ENCODE measurements around the gene ENTPD6. TPM values are rescaled to one million over a fixed set of nuclear protein-coding genes. Genes with fewer than 3 reads are reported as not detected.

ENTPD6 gene
- total RNA-seq, 4 donors from 2014 or later = 62.2 to 114 (median 67.0) TPM

DNA sequence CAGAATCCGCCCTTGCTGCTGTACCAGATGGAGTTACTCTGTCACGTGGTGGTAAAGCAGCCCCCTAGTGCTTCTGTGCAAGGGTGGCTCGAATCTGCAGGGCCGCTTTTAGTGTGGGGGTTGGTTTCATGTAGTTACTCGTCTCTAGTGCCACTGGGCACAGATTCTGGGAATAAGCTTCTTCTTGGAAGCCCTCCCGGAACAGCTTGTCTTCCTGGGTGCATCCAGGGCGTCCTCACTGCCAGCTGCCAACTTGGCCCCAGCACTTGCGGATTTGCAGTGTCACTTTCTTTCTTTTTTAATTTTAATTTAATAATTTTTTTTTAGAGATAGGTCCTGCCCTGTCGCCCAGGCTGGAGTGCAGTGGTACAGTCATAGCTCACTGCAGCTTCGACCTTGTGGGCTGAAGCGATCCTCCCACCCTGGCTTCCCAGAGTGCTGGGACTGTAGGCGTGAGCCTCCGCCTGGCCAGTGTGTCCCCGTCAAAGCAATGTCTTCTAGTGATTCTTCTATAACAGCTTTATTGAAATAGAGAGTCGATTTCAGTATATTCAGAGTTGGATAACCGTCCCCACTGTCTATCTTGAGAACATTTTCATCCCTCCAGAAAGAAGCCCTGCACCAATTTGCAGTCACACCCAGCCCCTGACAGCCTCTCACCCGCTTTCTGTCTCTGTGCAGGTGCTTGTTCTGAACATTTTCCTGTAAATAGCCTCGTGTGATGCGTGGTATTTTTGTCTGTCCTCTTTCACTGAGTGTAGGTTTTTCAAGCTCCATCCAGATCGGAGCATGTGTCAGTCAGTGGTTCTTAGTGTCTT, 78.2 kb downstream of the ENTPD6 start:
- H3K27ac ChIP-seq = no peak overlapping the region
- WGBS, 2 donors = 84 to 88% methylated on average over 20 of the region's 20 CpGs

DNA sequence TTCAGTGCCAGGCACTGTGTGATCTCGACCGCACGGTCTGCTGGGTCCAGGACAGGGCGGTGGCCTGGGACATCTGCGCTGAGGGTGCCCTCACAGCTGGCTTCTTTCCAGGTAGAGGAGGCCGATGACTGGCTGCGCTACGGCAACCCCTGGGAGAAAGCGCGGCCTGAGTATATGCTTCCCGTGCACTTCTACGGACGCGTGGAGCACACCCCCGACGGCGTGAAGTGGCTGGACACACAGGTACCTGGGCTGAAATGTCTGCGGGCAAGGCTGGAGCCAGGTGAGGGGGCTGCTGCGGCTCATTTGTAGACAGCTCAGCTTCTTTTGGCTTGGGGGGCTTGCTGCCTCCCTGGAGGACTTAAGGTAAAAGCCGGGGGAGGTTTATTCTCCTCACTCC, 79.0 kb downstream of the ENTPD6 start:
- WGBS, 2 donors = 93 to 94% methylated on average over 20 of the region's 20 CpGs
- TF ChIP-seq, protein P1, sequence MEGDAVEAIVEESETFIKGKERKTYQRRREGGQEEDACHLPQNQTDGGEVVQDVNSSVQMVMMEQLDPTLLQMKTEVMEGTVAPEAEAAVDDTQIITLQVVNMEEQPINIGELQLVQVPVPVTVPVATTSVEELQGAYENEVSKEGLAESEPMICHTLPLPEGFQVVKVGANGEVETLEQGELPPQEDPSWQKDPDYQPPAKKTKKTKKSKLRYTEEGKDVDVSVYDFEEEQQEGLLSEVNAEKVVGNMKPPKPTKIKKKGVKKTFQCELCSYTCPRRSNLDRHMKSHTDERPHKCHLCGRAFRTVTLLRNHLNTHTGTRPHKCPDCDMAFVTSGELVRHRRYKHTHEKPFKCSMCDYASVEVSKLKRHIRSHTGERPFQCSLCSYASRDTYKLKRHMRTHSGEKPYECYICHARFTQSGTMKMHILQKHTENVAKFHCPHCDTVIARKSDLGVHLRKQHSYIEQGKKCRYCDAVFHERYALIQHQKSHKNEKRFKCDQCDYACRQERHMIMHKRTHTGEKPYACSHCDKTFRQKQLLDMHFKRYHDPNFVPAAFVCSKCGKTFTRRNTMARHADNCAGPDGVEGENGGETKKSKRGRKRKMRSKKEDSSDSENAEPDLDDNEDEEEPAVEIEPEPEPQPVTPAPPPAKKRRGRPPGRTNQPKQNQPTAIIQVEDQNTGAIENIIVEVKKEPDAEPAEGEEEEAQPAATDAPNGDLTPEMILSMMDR (IDR thresholded peaks at IDR 0.05) = no peak
- no peak for TF ChIP-seq EP300 (IDR thresholded peaks at IDR 0.05)
- TF ChIP-seq POLR2A (IDR thresholded peaks at IDR 0.05) = no peak
- H3K9me3 ChIP-seq = no peaks in the 10 kb centered on the region
- H3K27me3 ChIP-seq = no peaks in the 10 kb centered on the region
- no peak overlapping the region for H3K4me3 ChIP-seq
- no peak overlapping the region for H3K27ac ChIP-seq
- H3K4me1 ChIP-seq = no peaks in the 10 kb centered on the region
- peaks cover 2 to 97% (median 9%) of the 10 kb centered on the region in 3 donors for H3K36me3 ChIP-seq
- DNase-seq (ENCODE audit: low spot score in 2 of 2) = peak in 1 of 2 donors; percentile 9

More for the DNA sequence above, 78.2 kb downstream of the ENTPD6 start:
- Histone ChIP-seq H3K4me1 (no peaks in the 10 kb centered on the region), H3K27me3 (no peaks in the 10 kb centered on the region), H3K9me3 (no peaks in the 10 kb centered on the region), H3K36me3 (peaks cover 2 to 96% (median 9%) of the 10 kb centered on the region in 3 donors), H3K4me3 (no peak overlapping the region)
- no peak for TF ChIP-seq POLR2A (IDR thresholded peaks at IDR 0.05)
- TF ChIP-seq EP300 (IDR thresholded peaks at IDR 0.05) = no peak
- TF ChIP-seq, protein P1 (IDR thresholded peaks at IDR 0.05) = no peak
- peak in 1 of 2 donors; percentile 3 for DNase-seq (ENCODE audit: low spot score in 2 of 2)

DNA sequence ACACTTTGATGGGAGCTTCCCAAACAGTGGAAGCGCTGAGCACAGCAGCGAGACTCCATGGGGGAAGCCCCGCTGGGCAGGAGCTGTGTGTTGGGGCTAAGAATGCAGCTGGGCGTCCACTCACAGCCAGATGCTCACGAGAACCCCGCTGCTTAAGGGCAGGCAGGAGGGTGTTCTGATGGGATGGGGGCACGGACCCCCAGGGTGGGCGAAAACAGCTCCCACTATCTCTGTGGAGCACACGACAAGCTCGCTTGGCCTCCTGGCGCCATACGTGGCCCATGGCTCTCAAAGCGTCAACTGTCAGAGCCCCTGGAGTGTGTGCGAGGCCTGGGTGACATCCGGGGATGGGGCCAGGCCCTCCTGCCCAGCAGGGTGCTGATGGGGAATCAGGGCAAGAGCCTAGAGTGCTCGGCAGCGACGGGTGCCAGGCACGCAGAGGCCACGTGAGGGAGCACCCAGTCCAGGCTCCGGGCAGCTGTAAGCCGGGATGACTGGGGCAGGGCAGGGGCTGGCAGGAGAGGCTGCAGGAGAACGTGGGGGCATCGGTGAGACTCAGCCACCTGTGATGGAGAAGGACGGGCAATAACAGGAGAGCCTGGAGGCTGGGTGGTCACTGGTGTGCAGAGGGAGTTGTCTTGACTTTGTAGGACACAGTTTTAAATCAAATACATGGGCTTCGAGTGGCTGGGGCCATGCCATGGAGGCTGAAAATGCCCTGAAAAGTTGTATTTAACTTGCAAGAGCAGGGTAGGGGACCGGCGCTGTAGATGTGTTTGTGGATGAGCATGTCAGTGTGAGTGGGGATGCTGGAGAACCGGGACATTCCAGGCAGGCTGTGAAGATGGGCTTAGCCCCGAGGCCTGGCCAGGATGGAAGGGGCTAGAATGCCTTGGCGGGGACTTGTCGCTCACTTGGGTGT, 79.6 kb downstream of the ENTPD6 start:
- no peaks in the 10 kb centered on the region for H3K27me3 ChIP-seq
- H3K9me3 ChIP-seq = no peaks in the 10 kb centered on the region
- H3K27ac ChIP-seq = no peak overlapping the region
- peak in 1 of 2 donors; percentile 6 for DNase-seq (ENCODE audit: low spot score in 2 of 2)
- no peak overlapping the region for H3K4me3 ChIP-seq
- 91 to 92% methylated on average over 26 to 29 of the region's 32 CpGs for WGBS, 2 donors
- peaks cover 8 to 99% (median 12%) of the 10 kb centered on the region in 3 donors for H3K36me3 ChIP-seq
- H3K4me1 ChIP-seq = no peaks in the 10 kb centered on the region
- TF ChIP-seq, protein P1 (IDR thresholded peaks at IDR 0.05) = no peak
- TF ChIP-seq EP300 (IDR thresholded peaks at IDR 0.05) (no peak), POLR2A (IDR thresholded peaks at IDR 0.05) (no peak)

DNA sequence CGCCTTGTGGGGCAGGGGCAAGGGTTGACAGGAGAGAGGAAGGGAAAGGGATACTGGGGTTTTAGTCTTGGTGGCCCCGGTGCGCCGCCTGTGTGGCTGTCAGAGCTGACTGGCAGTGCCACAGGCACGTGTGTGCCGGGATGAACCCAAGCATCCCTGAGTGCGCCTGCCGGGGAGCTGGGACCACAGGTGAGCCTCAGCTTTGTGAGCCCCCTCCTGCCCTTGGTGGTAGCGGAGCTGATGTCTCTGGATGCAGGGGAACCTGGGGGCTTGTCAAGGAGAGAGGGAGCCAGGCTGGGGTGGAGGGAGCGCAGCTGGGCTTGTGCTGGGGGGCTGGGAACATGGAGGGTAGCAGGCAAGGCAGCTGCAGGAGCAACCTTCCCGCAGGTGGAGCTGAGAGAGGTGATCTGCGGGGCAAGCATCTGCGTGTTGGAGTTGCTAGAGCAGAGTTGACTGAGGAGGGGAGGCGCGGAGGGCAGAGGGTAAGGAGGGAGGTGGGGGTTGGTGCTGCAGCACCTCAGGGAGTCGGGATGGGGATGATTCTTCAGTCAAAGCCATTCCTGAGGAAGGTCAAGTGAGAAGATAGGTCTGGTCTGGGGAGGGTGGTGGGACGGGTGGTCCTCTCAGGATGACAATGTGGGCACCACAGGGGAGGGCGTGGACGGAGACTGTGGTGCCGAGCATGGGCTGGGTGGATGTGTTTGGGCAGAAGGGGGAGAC, 80.5 kb downstream of the ENTPD6 start:
- H3K27me3 ChIP-seq = no peaks in the 10 kb centered on the region

More for the DNA sequence above, 80.5 kb downstream of the ENTPD6 start:
- Histone ChIP-seq H3K4me1 (no peaks in the 10 kb centered on the region), H3K9me3 (no peaks in the 10 kb centered on the region), H3K27ac (no peak overlapping the region), H3K36me3 (peaks cover 8 to 99% (median 21%) of the 10 kb centered on the region in 3 donors), H3K4me3 (no peak overlapping the region)
- peak in 1 of 2 donors; percentile 1 for DNase-seq (ENCODE audit: low spot score in 2 of 2)
- WGBS, 2 donors = 91 to 94% methylated on average over 20 of the region's 20 CpGs
- TF ChIP-seq POLR2A (IDR thresholded peaks at IDR 0.05) (no peak), EP300 (IDR thresholded peaks at IDR 0.05) (no peak)
- TF ChIP-seq, protein P1 (IDR thresholded peaks at IDR 0.05) = no peak

Small RNA genes lying within 50 kb of the gene (small RNA-seq; reads per million reads assigned to genes)
- gene AL035252.4 (not detected), gene AL121772.2 (not detected), gene RF00019 (not detected)

Other genes starting within 250 kb of the ENTPD6 start
- gene CST7, start 246.4 kb upstream of the ENTPD6 start, total RNA-seq = 1 to 10 TPM in 1 of 4 donors, under 1 TPM in 1, not detected in 2; 0.84 to 6.1 TPM
- 10 to 100 TPM; 45.3 to 83.1 (median 54.1) TPM for gene APMAP, start 203.0 kb upstream of the ENTPD6 start, total RNA-seq
- gene ACSS1, start 137.6 kb upstream of the ENTPD6 start, total RNA-seq = 10 to 100 TPM; 38.5 to 55.5 (median 42.2) TPM
- not detected for gene VSX1, start 113.6 kb upstream of the ENTPD6 start, total RNA-seq
- 100 to 1,000 TPM in 1 of 4 donors, 10 to 100 TPM in 3; 71.6 to 119 (median 78.6) TPM for gene PYGB, start 52.4 kb downstream of the ENTPD6 start, total RNA-seq
- gene ABHD12, start 195.1 kb downstream of the ENTPD6 start, total RNA-seq = 100 to 1,000 TPM in 2 of 4 donors, 10 to 100 TPM in 2; 67.2 to 116 (median 105) TPM
- 1 to 10 TPM in 1 of 4 donors, under 1 TPM in 3; 0.21 to 1.1 (median 0.59) TPM for gene GINS1, start 212.0 kb downstream of the ENTPD6 start, total RNA-seq